CD4-positive, alpha-beta T cell (primary cell): ENCODE measurements around the gene GART. TPM values are rescaled to one million over a fixed set of nuclear protein-coding genes. Genes with fewer than 3 reads are reported as not detected.

ENCODE experiments used
- ATAC-seq: fragments of 200-7000 bp; cut with Tn5 transposase; one replicate; pipeline ENCODE4 v1.10.0; 2022; ENCODE audit warnings: mild to moderate bottlenecking; ENCODE audit not compliant: poor library complexity
- CTCF ChIA-PET: fragments of 350-600 bp; sonication (Branson Sonifier 250); formaldehyde crosslinking; loops from one replicate; lab custom pipeline; 2021; ENCODE audit warnings: antibody characterized with exemption, inconsistent platforms; lab: Charles Lee
- POLR2A ChIA-PET: fragments of 350-600 bp; sonication (Branson Sonifier 250); formaldehyde crosslinking; loops from one replicate; lab custom pipeline; 2021; ENCODE audit warnings: antibody characterized with exemption, inconsistent platforms; lab: Charles Lee
- DNase-seq, 14 experiments: peaks; one replicate each; pipeline ENCODE4 v3.0.0-alpha.2; 2013 to 2020; ENCODE audit warnings: mixed read lengths in 2 of 14
- H3K27ac ChIP-seq, 2 donors: one replicate each; pipeline versions ENCODE4 v1.5.1 to v1.7.0; 2013; ENCODE audit warnings: low read length in 2 of 2, low read depth in 1 of 2, mild to moderate bottlenecking in 1 of 2
- H3K27me3 ChIP-seq, 2 experiments: 1 replicate in 1 of 2; 2 replicates in 1 of 2; pipeline versions ENCODE4 v1.6.1 to v1.7.0; 2013; ENCODE audit warnings: low read length in 2 of 2, control low read depth in 1 of 2, mild to moderate bottlenecking in 1 of 2, moderate library complexity in 1 of 2; ENCODE audit not compliant: insufficient read depth in 2 of 2, control insufficient read depth in 1 of 2
- H3K36me3 ChIP-seq: one replicate; pipeline ENCODE4 v1.6.1; 2013; ENCODE audit warnings: low read length, control low read depth; ENCODE audit not compliant: insufficient read depth
- H3K4me1 ChIP-seq: one replicate; pipeline ENCODE4 v1.6.1; 2013; ENCODE audit warnings: low read length, control low read depth; ENCODE audit not compliant: insufficient read depth
- H3K4me3 ChIP-seq: one replicate; pipeline ENCODE4 v1.5.1; 2013; ENCODE audit warnings: mild to moderate bottlenecking, low read length, moderate library complexity
- H3K9me3 ChIP-seq, 2 experiments: 1 replicate in 1 of 2; 2 replicates in 1 of 2; pipeline versions ENCODE4 v1.6.1 to v1.7.0; 2013; ENCODE audit warnings: low read length in 2 of 2, mild to moderate bottlenecking in 2 of 2, control low read depth in 1 of 2, moderate library complexity in 1 of 2; ENCODE audit not compliant: control insufficient read depth in 1 of 2, insufficient read depth in 1 of 2
- H3K27ac Mint-ChIP-seq: one replicate; pipeline ENCODE4 v1.8.0; 2020; ENCODE audit warnings: mixed read lengths
- H3K27me3 Mint-ChIP-seq: one replicate; pipeline ENCODE4 v1.8.0; 2021; ENCODE audit warnings: mixed read lengths
- H3K36me3 Mint-ChIP-seq: one replicate; pipeline ENCODE4 v1.8.0; 2021; ENCODE audit warnings: low read depth, mixed read lengths
- H3K4me1 Mint-ChIP-seq: one replicate; pipeline ENCODE4 v1.8.0; 2021; ENCODE audit warnings: low read depth, mixed read lengths
- H3K4me3 Mint-ChIP-seq: one replicate; pipeline ENCODE4 v1.8.0; 2020; ENCODE audit warnings: mild to moderate bottlenecking, mixed read lengths
- H3K9me3 Mint-ChIP-seq: one replicate; pipeline ENCODE4 v1.8.0; 2020; ENCODE audit warnings: mixed read lengths
- CTCF ChIP-seq: fragments of 200-600 bp; IDR thresholded peaks from one replicate; pipeline ENCODE4 v1.8.0; 2022; ENCODE audit warnings: antibody characterized with exemption, mild to moderate bottlenecking
- intact Hi-C, 2 experiments: fragments of 100-400 bp; cut with DNase I in 1 of 2; cut with micrococcal nuclease in 1 of 2; formaldehyde crosslinking; loops; one replicate each; pipeline versions ENCODE4 v1.15.1 to v1.9.0; 2023 to 2025; cut with DNase I, micrococcal nuclease
- total RNA-seq, 174 experiments: library from RNA in 2 of 174; stranded (reverse) in 2 of 174; gene quantifications; one replicate each; pipeline ENCODE4 v1.2.3 and lab custom pipeline; 2021 to 2026

The GART gene
- total RNA-seq, 2 experiments from 2014 or later = 21.8 to 25.5 TPM

- DNase-seq (no peak), ATAC-seq (no peak)
- no peak for TF ChIP-seq CTCF
- H3K4me3 Mint-ChIP-seq = no peak overlapping the region
- Histone ChIP-seq H3K4me1 (no peaks in the 10 kb centered on the region), H3K27me3 (no peaks in the 10 kb centered on the region), H3K9me3 (no peaks in the 10 kb centered on the region), H3K4me3 (no peak overlapping the region), H3K27ac (no peak overlapping the region), H3K36me3 (peaks cover 42% of the 10 kb centered on the region)
- H3K4me1 Mint-ChIP-seq = no peaks in the 10 kb centered on the region
- peaks cover 62% of the 10 kb centered on the region for H3K36me3 Mint-ChIP-seq
- H3K27me3 Mint-ChIP-seq = no peaks in the 10 kb centered on the region
- ChIA-PET CTCF (interaction anchor here (1.2 kb wide), 1 partner anchor 144 kb away, joined by 3 read pairs; no protein-coding TSS in a partner anchor), POLR2A (interaction anchor here (0.5 to 0.6 kb wide), 2 partner anchors 40 to 553 kb away, joined by 3 read pairs; no protein-coding TSS in a partner anchor)
- no peaks in the 10 kb centered on the region for H3K9me3 Mint-ChIP-seq
- H3K27ac Mint-ChIP-seq = no peak overlapping the region
- intact Hi-C loops = no loop called here
Observed at GRCh38 chr21:33461538-33462250, 80.2 kb downstream of the GART start.

GRCh38 chr21:33458861-33459260 lies 83.1 kb downstream of the GART start:
- intact Hi-C loops = loop anchor here in 1 of 2 experiments (10.0 kb wide), 1 partner anchor 804 kb away; no protein-coding TSS in a partner anchor
- H3K4me3 ChIP-seq = no peak overlapping the region
- no peak overlapping the region for H3K27ac ChIP-seq
- H3K27ac Mint-ChIP-seq = no peak overlapping the region
- ATAC-seq (no peak), DNase-seq (no peak)
- H3K36me3 Mint-ChIP-seq = peaks cover 60% of the 10 kb centered on the region
- no peak for TF ChIP-seq CTCF
- H3K9me3 ChIP-seq = no peaks in the 10 kb centered on the region
- H3K27me3 Mint-ChIP-seq = no peaks in the 10 kb centered on the region
- H3K27me3 ChIP-seq = no peaks in the 10 kb centered on the region
- no peaks in the 10 kb centered on the region for H3K9me3 Mint-ChIP-seq
- POLR2A ChIA-PET = interaction anchor here (1.8 kb wide), 1 partner anchor 21 kb away, joined by 5 read pairs; the partner anchor contains the start of gene TMEM50B
- no peak overlapping the region for H3K4me3 Mint-ChIP-seq
- H3K4me1 ChIP-seq = no peaks in the 10 kb centered on the region
- H3K4me1 Mint-ChIP-seq = no peaks in the 10 kb centered on the region
- CTCF ChIA-PET = interaction anchor here (1.3 kb wide), 1 partner anchor 147 kb away, joined by 4 read pairs; no protein-coding TSS in a partner anchor
- peaks cover 42% of the 10 kb centered on the region for H3K36me3 ChIP-seq

- ChIA-PET POLR2A (interaction anchor here (1.0 to 1.1 kb wide), 2 partner anchors 24 to 48 kb away, joined by 3 read pairs; partner anchors contain the start of gene TMEM50B), CTCF (interaction anchor here (1.5 kb wide), 1 partner anchor 9 kb away, joined by 4 read pairs; no protein-coding TSS in a partner anchor)
- no peak for TF ChIP-seq CTCF
- H3K4me1 ChIP-seq = no peaks in the 10 kb centered on the region
- H3K4me3 ChIP-seq = no peak overlapping the region
- no peaks in the 10 kb centered on the region for H3K27me3 ChIP-seq
- Mint-ChIP-seq H3K27ac (no peak overlapping the region), H3K36me3 (peaks cover 70% of the 10 kb centered on the region), H3K9me3 (no peaks in the 10 kb centered on the region), H3K27me3 (no peaks in the 10 kb centered on the region), H3K4me1 (no peaks in the 10 kb centered on the region), H3K4me3 (no peak overlapping the region)
- H3K36me3 ChIP-seq = peaks cover 42% of the 10 kb centered on the region
- ATAC-seq (no peak), DNase-seq (no peak)
- no peak overlapping the region for H3K27ac ChIP-seq
- intact Hi-C loops = loop anchor here in 1 of 2 experiments (10.0 kb wide), 1 partner anchor 801 kb away; no protein-coding TSS in a partner anchor
- H3K9me3 ChIP-seq = no peaks in the 10 kb centered on the region
Observed at GRCh38 chr21:33455686-33456446, 86.1 kb downstream of the GART start.

Other genes with a start within 250 kb of the GART start
- 10 to 100 TPM; 20.4 to 26.8 TPM for gene IFNAR1, start 217.1 kb downstream of the GART start, total RNA-seq
- 10 to 100 TPM; 14.6 to 17.7 TPM for gene IFNGR2, start 138.7 kb downstream of the GART start, total RNA-seq
- gene TMEM50B, start 62.1 kb downstream of the GART start, total RNA-seq = 10 to 100 TPM; 38.4 to 40.3 TPM
- not detected for gene DNAJC28, start 50.4 kb downstream of the GART start, total RNA-seq
- gene SON, start 921 bp upstream of the GART start, total RNA-seq = 100 to 1,000 TPM; 420 to 438 TPM
- gene DONSON, start 46.6 kb upstream of the GART start, total RNA-seq = 10 to 100 TPM; 11.9 to 13.5 TPM
- gene CRYZL1, start 99.6 kb upstream of the GART start, total RNA-seq = 10 to 100 TPM; 28.6 to 30.5 TPM
- gene ITSN1, start 100.4 kb upstream of the GART start, total RNA-seq = 1 to 10 TPM; 2.1 to 3.0 TPM